HEK293T (cell line): Measurements from ENCODE around the gene ITPKB.
"Not testable (repeated sequence)": the region's sequence is repeated elsewhere in the genome, so short reads cannot be mapped to it uniquely, and the experiment has no call there.

ENCODE experiments used
- CTCF ChIA-PET: fragments of 350-600 bp; formaldehyde crosslinking; extraction: SDS; loops from one replicate; lab custom pipeline; 2021; ENCODE audit warnings: antibody characterized with exemption, inconsistent platforms; lab: Yijun Ruan, JAX
- POLR2A ChIA-PET: fragments of 350-600 bp; formaldehyde crosslinking; extraction: SDS; loops from one replicate; lab custom pipeline; 2020; ENCODE audit warnings: antibody characterized with exemption, inconsistent platforms; lab: Yijun Ruan, JAX
- DNase-seq: peaks from one replicate; pipeline ENCODE4 v3.0.0; 2012; ENCODE audit warnings: mixed read lengths; ENCODE audit errors: extremely low spot score
- ARNT ChIP-seq: fragments of 450-650 bp; IDR thresholded peaks from 2 replicates; pipeline ENCODE4 v1.6.1; 2017; ENCODE audit warnings: mild to moderate bottlenecking
- BHLHE40 ChIP-seq: fragments of 450-650 bp; IDR thresholded peaks from 2 replicates; pipeline ENCODE4 v1.6.1; 2016; ENCODE audit warnings: mild to moderate bottlenecking, moderate library complexity, borderline replicate concordance
- CTBP1 ChIP-seq: fragments of 450-650 bp; IDR thresholded peaks from 2 replicates; pipeline ENCODE4 v1.6.1; 2016; ENCODE audit warnings: borderline replicate concordance
- ELF4 ChIP-seq: fragments of 450-650 bp; IDR thresholded peaks from 2 replicates; pipeline ENCODE4 v1.6.1; 2017; ENCODE audit warnings: antibody characterized with exemption
- FOXA1 ChIP-seq: fragments of 450-650 bp; IDR thresholded peaks from 2 replicates; pipeline ENCODE4 v1.6.1; 2016; ENCODE audit warnings: mild to moderate bottlenecking
- FOXK2 ChIP-seq: fragments of 450-650 bp; IDR thresholded peaks from 2 replicates; pipeline ENCODE4 v1.6.1; 2016; ENCODE audit warnings: mild to moderate bottlenecking
- FOXM1 ChIP-seq: fragments of 450-650 bp; IDR thresholded peaks from 2 replicates; pipeline ENCODE4 v1.6.1; 2017; ENCODE audit warnings: mild to moderate bottlenecking, borderline replicate concordance
- HDGF ChIP-seq: fragments of 450-650 bp; IDR thresholded peaks from 2 replicates; pipeline ENCODE4 v1.6.1; 2017; ENCODE audit warnings: antibody characterized with exemption, borderline replicate concordance
- L3MBTL2 ChIP-seq: fragments of 450-650 bp; conservative IDR thresholded peaks from 2 replicates; pipeline ENCODE4 v1.6.1; 2016; ENCODE audit warnings: mild to moderate bottlenecking
- LEF1 ChIP-seq: fragments of 450-650 bp; IDR thresholded peaks from 2 replicates; pipeline ENCODE4 v1.6.1; 2017; ENCODE audit warnings: mild to moderate bottlenecking, borderline replicate concordance
- NFRKB ChIP-seq: fragments of 450-650 bp; IDR thresholded peaks from 2 replicates; pipeline ENCODE4 v1.6.1; 2016; ENCODE audit warnings: mild to moderate bottlenecking, moderate library complexity
- SP1 ChIP-seq: fragments of 450-650 bp; IDR thresholded peaks from 2 replicates; pipeline ENCODE4 v1.6.1; 2017
- SUZ12 ChIP-seq: fragments of 450-650 bp; IDR thresholded peaks from 2 replicates; pipeline ENCODE4 v1.6.1; 2016; ENCODE audit warnings: mild to moderate bottlenecking
- TARDBP ChIP-seq: fragments of 450-650 bp; IDR thresholded peaks from 2 replicates; pipeline ENCODE4 v1.6.1; 2016
- ZNF384 ChIP-seq: fragments of 450-650 bp; IDR thresholded peaks from 2 replicates; pipeline ENCODE4 v1.6.1; 2016
- TF ChIP-seq, protein P1 (sequence below): fragments of 450-650 bp; IDR thresholded peaks from 2 replicates; pipeline ENCODE4 v1.6.1; 2016

ITPKB gene

DNA sequence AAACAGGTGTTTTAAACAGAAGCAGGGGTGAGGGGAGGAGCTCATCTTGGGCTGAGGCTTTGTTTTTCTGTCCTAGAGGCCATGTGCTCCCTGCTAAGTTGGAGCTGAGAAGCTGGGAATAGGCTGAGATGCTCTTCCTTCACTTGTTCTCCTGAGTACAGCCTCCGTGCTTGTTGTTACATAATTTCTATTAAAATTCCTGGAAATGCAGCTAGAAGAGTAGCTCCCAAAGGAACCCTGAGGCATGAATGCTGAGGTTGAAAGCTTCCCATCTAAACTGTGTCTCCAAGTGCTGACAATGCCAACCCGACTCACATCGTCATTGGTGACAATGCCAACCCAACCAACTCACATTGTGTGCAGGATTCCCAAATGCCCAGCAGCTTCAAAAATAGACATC lies 12.6 kb upstream of the ITPKB start:
- POLR2A ChIA-PET: no interaction called here

DNA sequence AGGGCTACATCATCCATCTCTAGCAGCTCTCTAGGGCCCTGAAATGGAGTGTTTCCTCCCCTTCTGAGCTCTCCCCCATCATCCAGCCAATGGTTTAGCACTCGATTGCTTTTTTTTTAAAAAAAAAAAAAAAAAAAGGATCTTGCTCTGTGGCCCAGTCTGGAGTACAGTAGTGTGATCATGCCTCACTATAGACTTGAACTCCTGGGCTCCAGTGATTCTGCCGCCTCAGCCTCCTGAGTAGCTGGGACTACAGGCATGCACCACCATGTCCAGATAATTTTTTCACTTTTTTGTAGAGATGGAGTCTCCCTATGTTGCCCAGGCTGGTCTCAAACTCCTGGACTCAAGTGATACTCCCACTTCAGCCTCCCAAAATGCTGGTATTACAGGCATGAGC lies 12.1 kb upstream of the ITPKB start:
- TF ChIP-seq, protein P1, sequence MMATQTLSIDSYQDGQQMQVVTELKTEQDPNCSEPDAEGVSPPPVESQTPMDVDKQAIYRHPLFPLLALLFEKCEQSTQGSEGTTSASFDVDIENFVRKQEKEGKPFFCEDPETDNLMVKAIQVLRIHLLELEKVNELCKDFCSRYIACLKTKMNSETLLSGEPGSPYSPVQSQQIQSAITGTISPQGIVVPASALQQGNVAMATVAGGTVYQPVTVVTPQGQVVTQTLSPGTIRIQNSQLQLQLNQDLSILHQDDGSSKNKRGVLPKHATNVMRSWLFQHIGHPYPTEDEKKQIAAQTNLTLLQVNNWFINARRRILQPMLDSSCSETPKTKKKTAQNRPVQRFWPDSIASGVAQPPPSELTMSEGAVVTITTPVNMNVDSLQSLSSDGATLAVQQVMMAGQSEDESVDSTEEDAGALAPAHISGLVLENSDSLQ: no peak
- no peak for TF ChIP-seq FOXA1
- TF ChIP-seq FOXK2: no peak
- TF ChIP-seq NFRKB: no peak
- no peak for TF ChIP-seq HDGF
- no peak for TF ChIP-seq SUZ12
- TF ChIP-seq ARNT: no peak
- TF ChIP-seq CTBP1: no peak
- TF ChIP-seq ELF4: no peak
- TF ChIP-seq TARDBP: no peak
- TF ChIP-seq L3MBTL2: no peak
- no peak for TF ChIP-seq FOXM1
- no peak for TF ChIP-seq LEF1
- no peak for TF ChIP-seq BHLHE40
- TF ChIP-seq ZNF384: no peak
- TF ChIP-seq SP1: no peak
- ChIA-PET POLR2A (no interaction called here), CTCF (no interaction called here)
- no peak for DNase-seq

More for the DNA sequence above, 12.6 kb upstream of the ITPKB start:
- CTCF ChIA-PET: no interaction called here
- TF ChIP-seq LEF1 (no peak), L3MBTL2 (no peak), TARDBP (no peak), ARNT (no peak), ELF4 (no peak), SP1 (no peak), SUZ12 (no peak), FOXK2 (no peak), FOXM1 (no peak), BHLHE40 (no peak)
- TF ChIP-seq, protein P1: no peak
- DNase-seq: no peak

DNA sequence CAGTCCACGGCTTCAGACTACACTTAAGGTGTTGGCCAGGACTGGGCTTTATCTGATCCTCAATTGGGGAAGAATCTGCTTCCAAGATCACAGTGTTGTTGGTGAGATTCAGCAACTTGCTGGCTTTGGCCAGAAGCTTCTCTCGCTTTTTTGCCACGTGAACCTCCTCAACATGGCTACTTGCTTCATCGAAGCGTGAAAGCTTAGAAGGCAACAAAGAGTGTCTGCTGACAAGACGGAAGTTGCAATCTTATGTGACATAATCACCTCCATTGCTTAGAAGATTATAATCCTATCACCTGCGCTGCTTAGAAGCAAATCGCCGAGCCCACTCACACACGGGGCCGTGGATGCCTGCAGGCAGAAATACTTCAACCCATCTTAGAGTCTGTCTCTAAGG lies 10.4 kb upstream of the ITPKB start:
- TF ChIP-seq ARNT (no peak), BHLHE40 (no peak), ZNF384 (no peak), FOXA1 (no peak), FOXM1 (no peak), SUZ12 (no peak), CTBP1 (no peak), L3MBTL2 (no peak), LEF1 (no peak), HDGF (no peak), SP1 (no peak), FOXK2 (no peak), NFRKB (no peak), ELF4 (no peak), TARDBP (no peak)
- TF ChIP-seq, protein P1: no peak
- ChIA-PET CTCF (interaction anchor here (0.9 kb wide), 1 partner anchor 13 kb away, joined by 3 read pairs; no protein-coding TSS in a partner anchor), POLR2A (no interaction called here)
- no peak for DNase-seq

DNA sequence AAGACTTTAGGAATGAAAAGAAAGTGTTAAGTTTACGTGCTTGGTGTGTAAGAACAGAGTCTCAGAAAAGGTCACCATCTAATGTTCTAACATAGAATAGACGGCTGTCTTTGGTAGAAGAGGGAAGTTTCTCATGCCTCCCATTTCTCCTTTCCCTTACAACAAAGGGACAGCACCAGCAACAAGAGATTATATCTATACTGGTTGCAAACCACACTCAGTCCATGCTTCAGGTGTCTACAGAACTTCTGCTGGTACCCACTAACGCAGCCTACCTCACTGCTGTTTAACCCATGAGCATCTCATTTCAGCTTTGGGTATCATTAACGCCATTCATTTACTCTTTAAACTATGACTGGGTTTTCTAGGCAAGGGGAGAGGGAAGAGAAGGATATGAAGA lies 9.2 kb upstream of the ITPKB start:
- no peak for DNase-seq
- TF ChIP-seq ARNT: no peak
- TF ChIP-seq FOXM1: no peak
- TF ChIP-seq L3MBTL2: no peak
- ChIA-PET POLR2A (no interaction called here), CTCF (no interaction called here)

DNA sequence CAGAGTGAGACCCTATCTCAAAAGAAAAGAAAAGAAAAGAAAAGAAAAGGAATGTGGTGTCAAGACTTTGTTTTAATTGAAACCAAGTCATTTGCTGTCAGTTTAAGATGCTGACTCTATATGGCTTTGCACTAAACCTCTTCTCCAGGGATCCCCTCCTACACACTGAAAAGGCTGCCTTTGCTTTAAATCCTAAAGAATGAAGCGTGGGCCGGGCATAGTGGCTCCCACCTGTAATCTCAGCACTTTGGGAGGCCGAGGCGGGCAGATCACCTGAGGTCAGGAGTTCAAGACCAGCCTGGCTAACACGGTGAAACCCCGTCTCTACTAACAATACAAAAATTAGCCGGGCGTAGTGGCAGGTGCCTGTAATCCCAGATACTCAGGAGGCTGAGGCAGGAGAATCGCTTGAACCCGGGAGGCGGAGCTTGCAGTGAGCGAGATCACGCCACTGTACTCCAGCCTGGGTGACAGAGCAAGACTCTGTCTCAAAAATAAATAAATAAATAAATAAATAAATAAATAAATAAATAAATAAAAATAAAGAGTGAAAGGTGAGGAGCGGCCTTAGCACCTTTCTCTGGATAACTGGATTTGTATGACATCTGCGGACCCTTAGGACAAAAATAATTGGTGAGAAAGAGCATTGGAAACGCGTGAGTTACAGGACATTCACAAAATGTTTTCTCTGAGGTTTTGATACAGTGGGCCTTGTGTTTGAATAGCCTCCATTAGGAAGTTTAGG lies 8.6 kb upstream of the ITPKB start:
- CTCF ChIA-PET, POLR2A ChIA-PET, DNase-seq: not testable (repeated sequence)

DNA sequence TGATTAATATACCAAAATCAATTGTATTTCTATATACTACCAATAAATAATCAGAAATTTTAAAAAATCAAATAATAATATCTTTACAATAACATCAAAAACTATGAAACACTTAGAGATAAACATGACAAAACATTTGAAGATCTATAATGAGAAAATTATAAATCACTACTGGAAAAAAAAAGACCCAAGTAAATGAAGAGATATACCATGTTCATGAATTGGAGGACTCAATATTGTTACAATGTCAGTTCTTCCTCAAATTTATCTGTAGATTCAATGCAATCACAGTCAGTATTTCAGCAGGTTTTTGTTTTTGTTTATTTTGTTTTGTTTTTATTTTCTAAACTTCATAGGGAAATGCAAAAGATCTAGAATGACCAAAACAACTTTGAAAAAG lies 4.2 kb upstream of the ITPKB start:
- no peak for TF ChIP-seq NFRKB
- TF ChIP-seq BHLHE40: no peak
- TF ChIP-seq CTBP1: no peak
- TF ChIP-seq L3MBTL2: no peak
- DNase-seq: no peak
- POLR2A ChIA-PET: no interaction called here
- CTCF ChIA-PET: interaction anchor here (0.6 kb wide), 1 partner anchor 68 kb away, joined by 3 read pairs; no protein-coding TSS in a partner anchor
